Measurements from ENCODE around the gene HS2ST1.
A peak's percentile ranks its signal among the peaks of the same experiment; 100 is the strongest.

Gene HS2ST1

DNA sequence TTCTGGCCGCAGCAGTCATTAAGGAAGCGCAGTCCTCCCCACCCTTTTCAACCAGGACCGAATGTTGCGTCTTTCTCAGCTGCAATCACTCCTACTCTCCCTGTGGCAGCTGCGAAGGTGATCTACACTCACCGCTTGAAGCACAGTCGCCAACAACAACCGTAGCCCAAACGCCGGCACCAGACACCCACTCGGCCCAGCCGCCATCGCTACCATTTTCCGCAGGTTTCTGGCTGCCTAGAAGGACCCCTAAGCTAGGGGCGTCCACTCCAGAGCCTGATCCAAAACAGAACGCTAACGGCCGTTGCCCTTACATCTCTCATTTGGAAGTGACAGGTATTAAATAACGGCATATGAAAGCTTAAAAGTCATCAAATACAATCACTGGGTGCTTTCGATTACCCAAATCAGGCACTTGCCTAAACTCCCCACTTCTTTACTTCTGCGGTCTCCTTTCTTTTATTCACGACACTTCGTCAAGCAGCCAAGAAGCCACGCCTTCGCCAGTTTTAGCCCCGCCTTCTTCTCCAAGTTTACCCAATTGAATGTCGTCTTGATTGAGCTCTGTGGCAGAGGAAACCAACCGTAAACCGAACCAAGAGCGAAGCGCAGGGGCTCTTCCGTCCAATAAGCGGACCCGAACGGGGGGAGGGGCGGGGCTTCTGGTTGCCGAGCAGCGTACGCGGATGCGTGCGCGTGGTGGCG lies 387 bp upstream of the HS2ST1 start, which contains the start of gene SELENOF:
TSS of gene SELENOF (minus strand) at position 231 of the 705 bp plus-strand sequence. CDS start at position 216, 15 bp downstream.
- peaks cover 18% of the 10 kb centered on the region for H3K79me2 ChIP-seq
- H2AFZ ChIP-seq = peak within 1 kb of the TSS; percentile 87
- H3K27me3 ChIP-seq (ENCODE audit: control insufficient read depth, insufficient read depth, low read length) = no peaks in the 10 kb centered on the region
- TF ChIP-seq, protein P1, sequence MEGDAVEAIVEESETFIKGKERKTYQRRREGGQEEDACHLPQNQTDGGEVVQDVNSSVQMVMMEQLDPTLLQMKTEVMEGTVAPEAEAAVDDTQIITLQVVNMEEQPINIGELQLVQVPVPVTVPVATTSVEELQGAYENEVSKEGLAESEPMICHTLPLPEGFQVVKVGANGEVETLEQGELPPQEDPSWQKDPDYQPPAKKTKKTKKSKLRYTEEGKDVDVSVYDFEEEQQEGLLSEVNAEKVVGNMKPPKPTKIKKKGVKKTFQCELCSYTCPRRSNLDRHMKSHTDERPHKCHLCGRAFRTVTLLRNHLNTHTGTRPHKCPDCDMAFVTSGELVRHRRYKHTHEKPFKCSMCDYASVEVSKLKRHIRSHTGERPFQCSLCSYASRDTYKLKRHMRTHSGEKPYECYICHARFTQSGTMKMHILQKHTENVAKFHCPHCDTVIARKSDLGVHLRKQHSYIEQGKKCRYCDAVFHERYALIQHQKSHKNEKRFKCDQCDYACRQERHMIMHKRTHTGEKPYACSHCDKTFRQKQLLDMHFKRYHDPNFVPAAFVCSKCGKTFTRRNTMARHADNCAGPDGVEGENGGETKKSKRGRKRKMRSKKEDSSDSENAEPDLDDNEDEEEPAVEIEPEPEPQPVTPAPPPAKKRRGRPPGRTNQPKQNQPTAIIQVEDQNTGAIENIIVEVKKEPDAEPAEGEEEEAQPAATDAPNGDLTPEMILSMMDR (IDR thresholded peaks at IDR 0.05) = no peak
- H3K9me3 ChIP-seq (ENCODE audit: control insufficient read depth, low read length) = no peaks in the 10 kb centered on the region
- H3K4me2 ChIP-seq (ENCODE audit: low read length) = peak within 1 kb of the TSS; percentile 98
- H3K4me1 ChIP-seq = peaks cover 10% of the 10 kb centered on the region
- peak within 1 kb of the TSS; percentile 86 for H3K27ac ChIP-seq
- peak within 1 kb of the TSS; percentile 34 for H3K9ac ChIP-seq
- H3K4me3 ChIP-seq (ENCODE audit: low read depth, low read length) = peak within 1 kb of the TSS; percentile 87
- H3K36me3 ChIP-seq (ENCODE audit: control insufficient read depth, insufficient read depth, low read length) = no peaks in the 10 kb centered on the region

DNA sequence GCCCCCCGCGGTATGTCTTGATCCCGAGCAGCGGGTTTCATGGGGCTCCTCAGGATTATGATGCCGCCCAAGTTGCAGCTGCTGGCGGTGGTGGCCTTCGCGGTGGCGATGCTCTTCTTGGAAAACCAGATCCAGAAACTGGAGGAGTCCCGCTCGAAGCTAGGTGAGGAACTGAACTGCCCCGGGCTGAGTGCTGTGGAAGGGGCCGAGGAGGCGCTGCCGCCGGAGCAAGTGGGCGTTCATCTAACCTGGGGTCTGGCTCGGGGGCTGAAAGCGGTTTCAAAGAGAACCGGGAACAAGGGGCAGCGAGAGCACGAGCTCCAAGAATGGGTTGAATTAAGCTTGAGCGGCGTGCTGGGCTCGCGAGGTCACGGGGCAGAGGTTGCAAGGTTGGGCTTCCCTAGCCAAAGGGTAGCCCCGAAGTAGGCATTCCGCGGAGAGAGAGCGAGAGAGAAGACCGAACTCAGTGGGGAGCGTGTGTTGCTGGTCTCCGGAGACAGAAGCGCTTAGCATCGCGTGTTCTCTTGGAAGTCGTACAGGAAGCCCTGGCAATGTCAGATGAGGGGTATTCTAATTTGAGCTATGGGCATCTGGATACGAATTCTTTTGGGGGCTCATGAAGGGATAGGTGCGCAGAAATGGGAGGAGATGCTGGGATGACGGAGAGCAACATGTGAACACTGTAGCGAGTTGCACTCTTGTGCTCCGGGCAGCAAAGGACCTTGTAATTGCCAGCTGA lies 732 bp downstream of the HS2ST1 start:
- H2AFZ ChIP-seq = peak overlapping the region; percentile 87
- peaks cover 10% of the 10 kb centered on the region for H3K4me1 ChIP-seq
- H3K4me3 ChIP-seq (ENCODE audit: low read depth, low read length) = peak overlapping the region; percentile 87
- H3K79me2 ChIP-seq = peaks cover 15% of the 10 kb centered on the region
- H3K27me3 ChIP-seq (ENCODE audit: control insufficient read depth, insufficient read depth, low read length) = no peaks in the 10 kb centered on the region
- peak overlapping the region; percentile 0 for H3K9ac ChIP-seq
- H3K4me2 ChIP-seq (ENCODE audit: low read length) = peak overlapping the region; percentile 94
- peak overlapping the region; percentile 55 for H3K27ac ChIP-seq
- no peaks in the 10 kb centered on the region for H3K9me3 ChIP-seq (ENCODE audit: control insufficient read depth, low read length)
- TF ChIP-seq, protein P1 (IDR thresholded peaks at IDR 0.05) = no peak
- no peaks in the 10 kb centered on the region for H3K36me3 ChIP-seq (ENCODE audit: control insufficient read depth, insufficient read depth, low read length)

- TF ChIP-seq, protein P1 (IDR thresholded peaks at IDR 0.05) = no peak
- peaks cover 15% of the 10 kb centered on the region for H3K79me2 ChIP-seq
- H3K27ac ChIP-seq = peak overlapping the region; percentile 55
- peak overlapping the region; percentile 87 for H3K4me3 ChIP-seq (ENCODE audit: low read depth, low read length)
- peaks cover 10% of the 10 kb centered on the region for H3K4me1 ChIP-seq
- peak overlapping the region; percentile 87 for H2AFZ ChIP-seq
- no peak overlapping the region for H3K9ac ChIP-seq
- H3K27me3 ChIP-seq (ENCODE audit: control insufficient read depth, insufficient read depth, low read length) = no peaks in the 10 kb centered on the region
- H3K36me3 ChIP-seq (ENCODE audit: control insufficient read depth, insufficient read depth, low read length) = no peaks in the 10 kb centered on the region
- H3K4me2 ChIP-seq (ENCODE audit: low read length) = peak overlapping the region; percentile 94
- H3K9me3 ChIP-seq (ENCODE audit: control insufficient read depth, low read length) = no peaks in the 10 kb centered on the region
Observed at GRCh38 chr1:86915737-86916235, 1.4 kb downstream of the HS2ST1 start.

DNA sequence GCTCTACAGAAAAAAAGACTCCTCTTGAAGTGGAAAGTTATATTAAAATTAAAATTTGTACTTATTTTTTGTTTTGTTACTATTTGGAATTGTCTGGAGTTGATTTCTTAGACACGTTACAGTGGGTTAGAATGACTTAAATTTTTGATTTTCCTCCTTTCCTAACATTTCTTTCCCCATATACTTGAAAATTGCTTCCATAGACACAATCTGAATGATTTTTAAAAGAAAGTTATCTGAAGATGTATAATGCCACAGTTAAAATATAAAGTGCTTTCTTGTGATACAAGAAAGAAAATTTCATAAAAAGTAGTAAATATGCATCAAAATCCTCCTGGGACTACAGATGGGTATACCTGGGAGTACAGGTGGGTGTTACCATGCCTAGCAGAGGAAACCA lies 2.3 kb downstream of the HS2ST1 start:
- Histone ChIP-seq H3K79me2 (peaks cover 15% of the 10 kb centered on the region), H3K4me2 (ENCODE audit: low read length) (no peak overlapping the region), H3K4me1 (peaks cover 10% of the 10 kb centered on the region), H2AFZ (no peak overlapping the region), H3K36me3 (ENCODE audit: control insufficient read depth, insufficient read depth, low read length) (no peaks in the 10 kb centered on the region), H3K9ac (no peak overlapping the region), H3K9me3 (ENCODE audit: control insufficient read depth, low read length) (no peaks in the 10 kb centered on the region), H3K4me3 (ENCODE audit: low read depth, low read length) (no peak overlapping the region), H3K27me3 (ENCODE audit: control insufficient read depth, insufficient read depth, low read length) (no peaks in the 10 kb centered on the region), H3K27ac (no peak overlapping the region)
- TF ChIP-seq, protein P1 (IDR thresholded peaks at IDR 0.05) = no peak
